ENCODE measurements around the gene CXCL9. TPM values are rescaled to one million over a fixed set of nuclear protein-coding genes. Genes with fewer than 3 reads are reported as not detected.
A peak's percentile ranks its signal among the peaks of the same experiment; 100 is the strongest.

The CXCL9 gene
- total RNA-seq, 4 donors from 2014 or later, result 0.19 to 0.48 (median 0.34) TPM; not detected in 1

DNA sequence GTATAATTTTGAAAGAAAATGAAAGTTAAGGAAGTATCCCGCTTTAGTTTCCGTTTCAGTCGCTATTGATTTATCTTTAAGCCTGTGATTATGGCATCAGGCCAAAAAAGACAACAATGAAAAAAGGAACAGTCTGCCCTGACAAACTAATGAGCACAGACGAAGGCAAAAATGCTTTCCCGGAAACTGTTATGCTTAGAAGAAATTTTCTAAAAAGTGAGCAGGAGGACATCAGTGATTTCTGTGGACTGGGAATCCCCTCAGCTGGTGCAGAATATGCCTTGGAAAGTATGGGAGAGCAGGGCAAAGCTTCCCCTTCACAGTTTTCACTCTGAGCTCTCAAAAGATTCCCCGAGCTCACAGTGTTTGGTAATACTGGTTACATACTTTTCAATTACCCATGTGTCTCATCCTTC lies 21.0 kb upstream of the CXCL9 start:
- H3K27ac ChIP-seq, result no peak overlapping the region
- no peaks in the 10 kb centered on the region for H3K9me3 ChIP-seq

DNA sequence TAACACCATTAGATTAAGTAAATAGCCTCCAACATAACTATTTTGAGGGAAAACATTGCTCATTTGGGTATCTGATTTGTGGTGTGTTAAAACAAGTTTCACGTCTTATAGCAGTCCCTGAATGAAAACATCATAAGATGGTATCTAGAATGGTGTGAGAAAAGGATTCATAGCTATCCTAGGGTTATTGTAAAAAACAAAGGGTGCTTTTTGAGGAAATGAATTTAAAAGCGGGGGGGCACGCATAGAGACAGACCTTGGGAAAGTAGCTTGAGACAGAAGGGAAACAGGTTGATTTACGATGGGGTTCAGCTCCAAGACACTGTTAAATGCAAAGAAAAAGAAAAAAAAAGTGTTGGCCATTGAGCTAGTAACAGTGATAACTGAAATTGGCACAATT lies 16.8 kb upstream of the CXCL9 start:
- no peak for DNase-seq (ENCODE audit: low spot score in 2 of 2)
- Histone ChIP-seq H3K4me1 (peaks cover 13% of the 10 kb centered on the region), H3K27ac (no peak overlapping the region), H3K36me3 (no peaks in the 10 kb centered on the region), H3K27me3 (no peaks in the 10 kb centered on the region), H3K9me3 (no peaks in the 10 kb centered on the region), H3K4me3 (no peak overlapping the region)
- WGBS, result 71% methylated on average over 4 of the region's 4 CpGs
- TF ChIP-seq POLR2AphosphoS5 (IDR thresholded peaks at IDR 0.05) (no peak), EP300 (IDR thresholded peaks at IDR 0.05) (no peak), POLR2A (IDR thresholded peaks at IDR 0.05) (no peak)
- TF ChIP-seq, protein P1, sequence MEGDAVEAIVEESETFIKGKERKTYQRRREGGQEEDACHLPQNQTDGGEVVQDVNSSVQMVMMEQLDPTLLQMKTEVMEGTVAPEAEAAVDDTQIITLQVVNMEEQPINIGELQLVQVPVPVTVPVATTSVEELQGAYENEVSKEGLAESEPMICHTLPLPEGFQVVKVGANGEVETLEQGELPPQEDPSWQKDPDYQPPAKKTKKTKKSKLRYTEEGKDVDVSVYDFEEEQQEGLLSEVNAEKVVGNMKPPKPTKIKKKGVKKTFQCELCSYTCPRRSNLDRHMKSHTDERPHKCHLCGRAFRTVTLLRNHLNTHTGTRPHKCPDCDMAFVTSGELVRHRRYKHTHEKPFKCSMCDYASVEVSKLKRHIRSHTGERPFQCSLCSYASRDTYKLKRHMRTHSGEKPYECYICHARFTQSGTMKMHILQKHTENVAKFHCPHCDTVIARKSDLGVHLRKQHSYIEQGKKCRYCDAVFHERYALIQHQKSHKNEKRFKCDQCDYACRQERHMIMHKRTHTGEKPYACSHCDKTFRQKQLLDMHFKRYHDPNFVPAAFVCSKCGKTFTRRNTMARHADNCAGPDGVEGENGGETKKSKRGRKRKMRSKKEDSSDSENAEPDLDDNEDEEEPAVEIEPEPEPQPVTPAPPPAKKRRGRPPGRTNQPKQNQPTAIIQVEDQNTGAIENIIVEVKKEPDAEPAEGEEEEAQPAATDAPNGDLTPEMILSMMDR (IDR thresholded peaks at IDR 0.05), result no peak

More for the DNA sequence above, 21.0 kb upstream of the CXCL9 start:
- no peak for DNase-seq (ENCODE audit: low spot score in 2 of 2)
- WGBS, result 6% methylated on average over 6 of the region's 6 CpGs
- H3K36me3 ChIP-seq, result no peaks in the 10 kb centered on the region
- TF ChIP-seq, protein P1 (IDR thresholded peaks at IDR 0.05), result no peak
- no peak for TF ChIP-seq POLR2AphosphoS5 (IDR thresholded peaks at IDR 0.05)
- no peak for TF ChIP-seq POLR2A (IDR thresholded peaks at IDR 0.05)
- H3K27me3 ChIP-seq, result no peaks in the 10 kb centered on the region
- peaks cover 13% of the 10 kb centered on the region for H3K4me1 ChIP-seq
- peak overlapping the region; percentile 38 for H3K4me3 ChIP-seq

DNA sequence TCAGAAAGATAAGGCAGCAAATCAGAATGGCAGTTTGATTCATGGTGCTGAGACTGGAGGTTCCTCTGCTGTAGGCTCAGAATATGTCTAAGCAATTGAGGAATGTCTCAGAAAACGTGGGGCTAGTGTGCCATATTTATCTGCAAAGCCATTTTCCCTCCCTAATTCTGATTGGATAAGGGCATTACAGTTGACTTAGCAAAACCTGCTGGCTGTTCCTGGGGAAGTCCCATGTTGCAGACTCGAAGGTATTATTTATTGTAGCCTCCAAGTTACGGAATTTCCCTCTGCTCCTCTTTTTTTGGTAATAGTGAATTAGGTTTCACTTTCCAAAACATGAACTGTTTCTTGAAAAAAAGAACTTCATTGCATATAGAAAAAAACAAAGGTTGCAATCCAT lies 16.1 kb upstream of the CXCL9 start, which contains the start of gene CXCL10:
CXCL10 (minus strand) TSS at position 109 of the 400 bp plus-strand sequence; CDS start at position 43, 66 bp downstream.
- peaks cover 6% of the 10 kb centered on the region for H3K4me1 ChIP-seq
- WGBS, result 9% methylated on average over 3 of the region's 3 CpGs
- no peaks in the 10 kb centered on the region for H3K9me3 ChIP-seq
- no peaks in the 10 kb centered on the region for H3K36me3 ChIP-seq
- no peak for DNase-seq (ENCODE audit: low spot score in 2 of 2)
- no peak within 1 kb of the TSS for H3K4me3 ChIP-seq
- H3K27me3 ChIP-seq, result no peaks in the 10 kb centered on the region
- no peak within 1 kb of the TSS for H3K27ac ChIP-seq
- TF ChIP-seq, protein P1 (IDR thresholded peaks at IDR 0.05), result no peak

DNA sequence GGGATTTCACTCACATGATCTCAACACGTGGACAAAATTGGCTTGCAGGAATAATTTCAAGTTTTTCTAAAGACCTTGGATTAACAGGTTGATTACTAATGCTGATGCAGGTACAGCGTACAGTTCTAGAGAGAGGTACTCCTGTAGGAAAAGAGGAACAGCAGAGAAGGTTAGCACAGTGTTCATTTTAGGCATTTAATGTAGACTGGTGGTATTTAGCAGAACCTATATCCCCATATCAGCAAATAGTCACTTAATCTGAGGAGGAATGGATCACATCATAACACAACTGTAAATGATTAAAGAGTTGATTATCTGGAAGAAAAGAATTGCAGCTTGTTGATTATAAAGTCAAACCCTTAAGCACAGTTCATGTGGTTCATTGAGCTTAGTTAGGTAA lies 15.4 kb upstream of the CXCL9 start:
- no peak for DNase-seq (ENCODE audit: low spot score in 2 of 2)
- Histone ChIP-seq H3K36me3 (no peaks in the 10 kb centered on the region), H3K9me3 (no peaks in the 10 kb centered on the region), H3K4me3 (no peak overlapping the region), H3K27ac (no peak overlapping the region), H3K27me3 (no peaks in the 10 kb centered on the region), H3K4me1 (peaks cover 2% of the 10 kb centered on the region)
- TF ChIP-seq EP300 (IDR thresholded peaks at IDR 0.05), result no peak
- TF ChIP-seq POLR2AphosphoS5 (IDR thresholded peaks at IDR 0.05), result no peak
- TF ChIP-seq, protein P1 (IDR thresholded peaks at IDR 0.05), result no peak
- no peak for TF ChIP-seq POLR2A (IDR thresholded peaks at IDR 0.05)
- 78% methylated on average over 2 of the region's 2 CpGs for WGBS

DNA sequence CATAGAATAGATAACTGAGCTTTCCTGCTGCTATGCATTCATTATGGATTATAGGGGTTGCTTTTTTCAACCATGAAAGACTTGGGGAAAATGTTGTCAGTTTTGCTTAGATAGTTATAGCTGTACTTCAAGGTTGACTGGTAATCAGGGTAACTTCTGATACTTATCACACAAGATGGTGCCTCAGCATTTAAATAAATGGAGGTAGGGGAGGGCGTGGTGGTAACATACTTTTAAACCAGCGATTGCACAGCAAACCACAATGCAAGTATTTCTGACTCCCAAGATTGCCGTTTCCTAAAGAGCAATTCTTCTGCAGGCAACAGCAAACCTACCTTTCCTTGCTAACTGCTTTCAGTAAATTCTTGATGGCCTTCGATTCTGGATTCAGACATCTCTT lies 14.7 kb upstream of the CXCL9 start:
- no peaks in the 10 kb centered on the region for H3K9me3 ChIP-seq
- H3K27ac ChIP-seq, result no peak overlapping the region
- no peak overlapping the region for H3K4me3 ChIP-seq
- TF ChIP-seq EP300 (IDR thresholded peaks at IDR 0.05), result no peak
- TF ChIP-seq, protein P1 (IDR thresholded peaks at IDR 0.05), result no peak
- no peak for TF ChIP-seq POLR2A (IDR thresholded peaks at IDR 0.05)
- H3K27me3 ChIP-seq, result no peaks in the 10 kb centered on the region
- H3K4me1 ChIP-seq, result peaks cover 2% of the 10 kb centered on the region
- DNase-seq (ENCODE audit: low spot score in 2 of 2), result no peak
- H3K36me3 ChIP-seq, result no peaks in the 10 kb centered on the region
- WGBS, result 74% methylated on average over 4 of the region's 4 CpGs
